OCI-LY7 (cell line): ENCODE data around the gene FOXN3.

Experiments
- EZH2phosphoT487 ChIP-seq: fragments of 200-600 bp; sonication (generic); IDR thresholded peaks from 2 replicates; pipeline ENCODE4 v1.6.1; 2018; ENCODE audit warnings: low read depth, borderline replicate concordance, mild to moderate bottlenecking, mixed run types, antibody characterized with exemption, low read length, moderate library complexity, mixed read lengths
- TF ChIP-seq, protein P1 (sequence below): fragments of 200-600 bp; sonication (generic); conservative IDR thresholded peaks from 2 replicates; pipeline ENCODE4 v1.5.1; 2014; ENCODE audit warnings: mild to moderate bottlenecking, antibody characterized with exemption, low read length, moderate library complexity, mixed read lengths

GRCh38 chr14:89360277-89360676, 56.8 kb downstream of the FOXN3 start:
- TF ChIP-seq, protein P1, sequence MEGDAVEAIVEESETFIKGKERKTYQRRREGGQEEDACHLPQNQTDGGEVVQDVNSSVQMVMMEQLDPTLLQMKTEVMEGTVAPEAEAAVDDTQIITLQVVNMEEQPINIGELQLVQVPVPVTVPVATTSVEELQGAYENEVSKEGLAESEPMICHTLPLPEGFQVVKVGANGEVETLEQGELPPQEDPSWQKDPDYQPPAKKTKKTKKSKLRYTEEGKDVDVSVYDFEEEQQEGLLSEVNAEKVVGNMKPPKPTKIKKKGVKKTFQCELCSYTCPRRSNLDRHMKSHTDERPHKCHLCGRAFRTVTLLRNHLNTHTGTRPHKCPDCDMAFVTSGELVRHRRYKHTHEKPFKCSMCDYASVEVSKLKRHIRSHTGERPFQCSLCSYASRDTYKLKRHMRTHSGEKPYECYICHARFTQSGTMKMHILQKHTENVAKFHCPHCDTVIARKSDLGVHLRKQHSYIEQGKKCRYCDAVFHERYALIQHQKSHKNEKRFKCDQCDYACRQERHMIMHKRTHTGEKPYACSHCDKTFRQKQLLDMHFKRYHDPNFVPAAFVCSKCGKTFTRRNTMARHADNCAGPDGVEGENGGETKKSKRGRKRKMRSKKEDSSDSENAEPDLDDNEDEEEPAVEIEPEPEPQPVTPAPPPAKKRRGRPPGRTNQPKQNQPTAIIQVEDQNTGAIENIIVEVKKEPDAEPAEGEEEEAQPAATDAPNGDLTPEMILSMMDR, result no peak
- no peak for TF ChIP-seq EZH2phosphoT487
